ENCODE measurements around the gene POLG2.
"Not testable (repeated sequence)": the region's sequence is repeated elsewhere in the genome, so short reads cannot be mapped to it uniquely, and the experiment has no call there.

The POLG2 gene

DNA sequence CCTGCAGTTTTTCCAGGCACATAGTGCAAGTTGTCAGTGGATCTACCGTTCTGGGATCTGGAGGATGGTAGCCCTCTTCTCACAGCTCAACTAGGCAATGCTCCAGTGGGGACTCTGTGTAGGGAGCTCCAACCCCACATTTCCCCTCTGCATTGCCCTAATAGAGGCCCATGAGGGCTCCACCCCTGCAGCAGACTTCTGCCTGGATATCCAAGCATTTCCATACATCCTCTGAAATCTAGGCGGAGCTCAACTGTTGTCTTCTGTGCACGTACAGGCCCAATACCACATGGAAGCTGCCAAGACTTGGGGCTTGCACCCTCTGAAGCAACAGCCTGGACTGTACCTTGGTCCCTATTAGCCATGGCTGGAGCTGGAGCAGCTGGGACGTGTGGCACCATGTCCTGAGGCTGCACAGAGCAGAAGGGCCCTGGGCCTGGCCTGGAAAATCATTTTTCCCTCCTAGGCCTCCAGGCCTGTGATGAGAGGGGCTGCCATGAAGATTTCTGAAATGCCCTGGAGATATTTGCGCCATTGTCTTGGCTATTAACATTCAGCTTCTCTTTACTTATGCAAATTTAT lies 58.8 kb downstream of the POLG2 start:
- no peak overlapping the region for H3K27ac ChIP-seq
- TF ChIP-seq CTCF (conservative IDR thresholded peaks at IDR 0.05) = no peak

DNA sequence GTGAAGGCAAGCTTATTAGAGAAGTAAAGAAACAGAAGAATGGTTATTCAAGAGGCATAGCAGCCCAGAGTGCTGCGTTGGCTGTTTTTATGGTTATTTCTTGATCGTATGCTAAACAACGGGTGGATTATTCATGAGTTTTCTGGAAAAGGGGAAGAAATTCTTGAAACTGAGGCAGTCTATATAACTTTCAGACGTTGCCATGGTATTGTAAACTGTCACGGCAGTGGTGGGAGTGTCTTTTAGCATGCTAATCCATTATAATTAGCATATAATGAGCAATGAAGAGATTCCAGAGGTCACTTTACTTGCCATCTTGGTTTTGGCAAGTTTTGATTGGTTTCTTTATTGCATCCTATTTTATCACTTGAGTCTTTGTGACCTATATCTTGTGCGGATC lies 65.3 kb downstream of the POLG2 start:
- no peak overlapping the region for H3K27ac ChIP-seq
- no peak for TF ChIP-seq CTCF (conservative IDR thresholded peaks at IDR 0.05)

DNA sequence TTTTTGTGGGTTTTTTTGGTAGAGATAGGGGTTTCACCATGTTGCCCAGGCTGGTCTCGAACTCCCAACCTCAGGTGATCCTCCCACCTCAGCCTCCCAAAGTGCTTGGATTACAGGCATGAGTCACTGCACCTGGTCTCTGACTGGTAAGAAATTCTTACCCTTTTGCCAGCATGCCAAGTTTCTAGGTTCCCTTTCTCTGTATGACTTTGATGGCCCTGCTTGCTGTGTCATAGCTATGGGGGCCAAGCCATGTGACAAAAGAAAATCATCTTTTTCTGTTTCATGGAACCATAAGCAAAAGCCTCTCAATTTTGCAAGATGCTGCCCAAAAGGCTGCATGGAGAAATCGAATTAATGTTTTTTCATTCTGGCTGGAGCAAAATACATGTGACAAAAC lies 66.8 kb downstream of the POLG2 start:
- H3K27ac ChIP-seq = not testable (repeated sequence)

DNA sequence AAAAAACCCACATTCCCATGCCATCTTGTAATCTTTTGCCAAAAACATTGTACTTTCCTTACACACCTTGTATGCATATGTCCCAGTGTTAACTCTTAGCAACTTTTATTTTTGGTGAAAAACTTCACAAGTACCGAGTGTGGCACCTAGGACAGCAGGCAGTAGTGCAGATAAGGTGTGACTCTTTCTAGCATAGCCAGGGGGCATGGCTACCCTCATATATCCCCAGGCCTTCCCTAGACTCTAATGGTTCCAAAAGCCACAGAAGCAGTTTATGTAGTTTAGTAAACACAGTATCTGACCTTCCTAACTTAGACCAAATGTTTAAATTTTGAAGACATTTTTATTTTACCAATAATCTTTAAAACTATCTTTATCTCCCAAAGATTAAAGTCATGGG lies 68.4 kb downstream of the POLG2 start:
- no peak overlapping the region for H3K27ac ChIP-seq
- no peak for TF ChIP-seq CTCF (conservative IDR thresholded peaks at IDR 0.05)

Data from VCaP (cell line).